MM.1S (cell line): Measurements from ENCODE around the gene CPVL.

Source experiments
- CTCF ChIP-seq: fragments of 300-600 bp; sonication (generic); IDR thresholded peaks from 2 replicates; pipeline ENCODE4 v1.5.1; 2016; ENCODE audit warnings: antibody characterized with exemption, low read length, mixed read lengths
- EZH2 ChIP-seq: fragments of 300-600 bp; sonication (generic); optimal IDR thresholded peaks from 2 replicates; pipeline ENCODE3; 2017; ENCODE audit warnings: low read depth, mild to moderate bottlenecking, antibody characterized with exemption, low read length, mixed read lengths
- EZH2phosphoT487 ChIP-seq: fragments of 300-600 bp; sonication (generic); IDR thresholded peaks from 2 replicates; pipeline ENCODE4 v1.6.1; 2018; ENCODE audit warnings: antibody characterized with exemption, low read length

GRCh38 chr7:29063872-29064271, 82.5 kb downstream of the CPVL start:
- TF ChIP-seq CTCF (no peak), EZH2 (no peak), EZH2phosphoT487 (no peak)
